PC-3 (cell line): ENCODE measurements around the gene PAX5. TPM values are rescaled to one million over a fixed set of nuclear protein-coding genes. Genes with fewer than 3 reads are reported as not detected.

Source experiments
- ATAC-seq: fragments of 200-7000 bp; cut with Tn5 transposase; 2 replicates; pipeline ENCODE4 v1.9.1; 2020; ENCODE audit warnings: mild to moderate bottlenecking, moderate library complexity
- BruUV-seq: library from RNA; stranded (reverse); fragments of 400-500 nt; replicated peaks from 2 replicates; lab custom pipeline; 2021; lab: Mats Ljungman, UMichigan
- CTCF ChIA-PET: fragments of 300-600 bp; sonication (Branson Sonifier 250); formaldehyde crosslinking; loops from one replicate; lab custom pipeline; 2022; ENCODE audit warnings: antibody characterized with exemption; lab: Charles Lee
- POLR2A ChIA-PET: fragments of 300-600 bp; sonication (Branson Sonifier 250); formaldehyde crosslinking; loops from one replicate; lab custom pipeline; 2022; ENCODE audit warnings: antibody characterized with exemption; ENCODE audit not compliant: unreplicated experiment; lab: Charles Lee
- DNase-seq: peaks from one replicate; pipeline ENCODE4 v3.0.0-alpha.2; 2015
- H2AFZ ChIP-seq: fragments of 300-600 bp; sonication (generic); 2 replicates; pipeline ENCODE4 v1.6.0; 2016; ENCODE audit warnings: antibody characterized with exemption, low read length
- H3F3A ChIP-seq: fragments of 300-600 bp; sonication (generic); one replicate; pipeline ENCODE4 v1.6.0; 2017; ENCODE audit warnings: antibody characterized with exemption, low read length, control low read depth, mild to moderate bottlenecking; ENCODE audit not compliant: unreplicated experiment
- H3K27ac ChIP-seq: fragments of 300-600 bp; sonication (generic); 2 replicates; pipeline ENCODE4 v1.5.1; 2016; ENCODE audit warnings: mild to moderate bottlenecking, low read length
- H3K27me3 ChIP-seq: fragments of 300-600 bp; sonication (generic); 2 replicates; pipeline ENCODE4 v1.6.1; 2016; ENCODE audit warnings: low read length, mixed read lengths
- H3K36me3 ChIP-seq: fragments of 300-600 bp; sonication (generic); 2 replicates; pipeline ENCODE4 v1.6.1; 2016; ENCODE audit warnings: low read depth, mixed run types, low read length, mixed read lengths
- H3K4me1 ChIP-seq: fragments of 300-600 bp; sonication (generic); 2 replicates; pipeline ENCODE4 v1.5.1; 2016; ENCODE audit warnings: low read length; ENCODE audit not compliant: insufficient read depth
- H3K4me2 ChIP-seq: fragments of 300-600 bp; sonication (generic); 2 replicates; pipeline ENCODE4 v1.6.0; 2016; ENCODE audit warnings: low read length
- H3K4me3 ChIP-seq: fragments of 300-600 bp; sonication (generic); 2 replicates; pipeline ENCODE4 v1.5.1; 2016; ENCODE audit warnings: mild to moderate bottlenecking, low read length, mixed read lengths
- H3K79me2 ChIP-seq: fragments of 300-600 bp; sonication (generic); 2 replicates; pipeline ENCODE4 v1.6.1; 2017; ENCODE audit warnings: low read length, mixed read lengths
- H3K9ac ChIP-seq: fragments of 300-600 bp; sonication (generic); 2 replicates; pipeline ENCODE4 v1.6.0; 2016; ENCODE audit warnings: mild to moderate bottlenecking, low read length
- H3K9me2 ChIP-seq: fragments of 300-600 bp; sonication (generic); replicated peaks from 2 replicates; pipeline ENCODE4 v1.6.1; 2016; ENCODE audit warnings: mixed run types, low read length, mixed read lengths
- H3K9me3 ChIP-seq: fragments of 300-600 bp; sonication (generic); 2 replicates; pipeline ENCODE4 v1.6.1; 2016; ENCODE audit warnings: low read length, mixed read lengths
- H4K20me1 ChIP-seq: fragments of 300-600 bp; sonication (generic); 2 replicates; pipeline ENCODE4 v1.6.1; 2016; ENCODE audit warnings: low read length, mixed read lengths
- EZH2 ChIP-seq: fragments of 300-600 bp; sonication (generic); IDR thresholded peaks from one replicate; pipeline ENCODE4 v1.6.1; 2017; ENCODE audit warnings: antibody characterized with exemption, mild to moderate bottlenecking, low read length; ENCODE audit not compliant: unreplicated experiment
- EZH2phosphoT487 ChIP-seq: fragments of 300-600 bp; sonication (generic); IDR thresholded peaks from 2 replicates; pipeline ENCODE4 v1.6.1; 2018; ENCODE audit warnings: mild to moderate bottlenecking, antibody characterized with exemption, low read length, borderline replicate concordance
- intact Hi-C: fragments of 100-400 bp; cut with micrococcal nuclease; formaldehyde crosslinking; loops from 2 replicates; pipeline ENCODE4 v1.9.0; 2023
- total RNA-seq: library from RNA; depleted of rRNA; stranded (reverse); fragments of >200 nt; gene quantifications from 2 replicates; pipeline ENCODE4 v1.2.3, GENCODE V29; 2014
- TF ChIP-seq, protein P1 (sequence below): fragments of 300-600 bp; sonication (generic); conservative IDR thresholded peaks from 2 replicates; pipeline ENCODE4 v1.5.1; 2017; ENCODE audit warnings: antibody characterized with exemption, low read depth, mild to moderate bottlenecking, low read length

PAX5 gene
- total RNA-seq, 1 experiment from 2014 or later = not detected

DNA sequence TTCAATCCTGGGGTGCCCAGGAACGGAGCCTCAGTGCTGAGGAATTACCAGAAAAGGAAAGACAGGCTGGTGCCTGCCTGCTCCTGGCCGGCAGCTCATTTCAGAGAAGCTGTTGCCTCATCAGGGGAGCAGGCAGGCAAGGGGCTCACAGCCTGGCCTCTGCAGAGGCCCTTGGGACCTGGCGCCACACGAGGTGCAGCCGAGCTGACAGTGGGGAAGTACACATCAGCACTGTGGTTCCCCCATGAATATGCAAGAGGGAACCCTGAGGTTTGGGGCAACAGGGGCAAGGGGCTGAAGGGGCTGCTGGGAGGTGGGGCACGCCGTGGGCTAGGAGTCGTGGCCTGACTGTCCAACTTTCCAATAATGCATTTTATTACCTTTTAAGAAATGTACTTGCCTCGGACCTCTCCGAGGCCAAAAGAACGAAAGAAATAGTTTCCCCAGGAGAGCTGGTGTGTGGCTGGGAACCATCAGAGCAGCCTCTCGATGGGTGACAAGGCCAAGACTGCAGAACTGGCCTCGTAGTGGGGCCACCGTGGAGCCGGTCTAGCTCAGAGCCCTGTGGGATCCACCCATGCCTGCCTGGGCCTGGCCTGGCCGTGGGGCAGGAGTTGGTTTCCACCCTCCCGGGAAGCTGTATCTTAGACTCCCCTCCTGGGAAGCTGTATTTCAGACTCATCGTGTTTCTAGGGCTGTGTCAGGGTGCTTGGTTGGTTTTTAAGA, 198.6 kb downstream of the PAX5 start:
- POLR2A ChIA-PET = no interaction called here
- BruUV-seq = no TSS peak

DNA sequence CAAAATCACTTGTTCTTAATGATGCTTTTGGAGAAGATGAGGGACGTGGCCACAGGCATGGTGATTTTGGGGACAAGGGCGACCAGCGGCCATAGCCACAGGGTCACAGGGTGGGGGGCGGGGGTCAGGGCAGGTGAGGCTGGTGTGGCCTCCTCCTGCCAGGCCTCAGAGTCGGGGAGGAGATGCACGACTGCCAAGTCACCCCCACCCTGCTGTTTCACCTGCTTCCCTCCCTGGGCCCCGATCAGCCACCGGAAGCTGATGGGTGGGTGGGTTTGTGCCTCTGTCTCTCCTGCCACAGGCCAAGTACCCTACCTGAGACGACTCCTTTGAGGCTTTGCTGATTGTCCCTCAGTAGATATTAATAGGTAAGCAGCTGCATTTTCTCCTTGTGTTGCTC, 199.3 kb downstream of the PAX5 start:
- no peaks in the 10 kb centered on the region for H3K9me3 ChIP-seq
- no peaks in the 10 kb centered on the region for H3K79me2 ChIP-seq
- H3K4me3 ChIP-seq = no peak overlapping the region
- TF ChIP-seq, protein P1, sequence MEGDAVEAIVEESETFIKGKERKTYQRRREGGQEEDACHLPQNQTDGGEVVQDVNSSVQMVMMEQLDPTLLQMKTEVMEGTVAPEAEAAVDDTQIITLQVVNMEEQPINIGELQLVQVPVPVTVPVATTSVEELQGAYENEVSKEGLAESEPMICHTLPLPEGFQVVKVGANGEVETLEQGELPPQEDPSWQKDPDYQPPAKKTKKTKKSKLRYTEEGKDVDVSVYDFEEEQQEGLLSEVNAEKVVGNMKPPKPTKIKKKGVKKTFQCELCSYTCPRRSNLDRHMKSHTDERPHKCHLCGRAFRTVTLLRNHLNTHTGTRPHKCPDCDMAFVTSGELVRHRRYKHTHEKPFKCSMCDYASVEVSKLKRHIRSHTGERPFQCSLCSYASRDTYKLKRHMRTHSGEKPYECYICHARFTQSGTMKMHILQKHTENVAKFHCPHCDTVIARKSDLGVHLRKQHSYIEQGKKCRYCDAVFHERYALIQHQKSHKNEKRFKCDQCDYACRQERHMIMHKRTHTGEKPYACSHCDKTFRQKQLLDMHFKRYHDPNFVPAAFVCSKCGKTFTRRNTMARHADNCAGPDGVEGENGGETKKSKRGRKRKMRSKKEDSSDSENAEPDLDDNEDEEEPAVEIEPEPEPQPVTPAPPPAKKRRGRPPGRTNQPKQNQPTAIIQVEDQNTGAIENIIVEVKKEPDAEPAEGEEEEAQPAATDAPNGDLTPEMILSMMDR = no peak
- H4K20me1 ChIP-seq = no peaks in the 10 kb centered on the region
- no peak overlapping the region for H2AFZ ChIP-seq
- DNase-seq (no peak), ATAC-seq (no peak)
- CTCF ChIA-PET = no interaction called here
- H3K36me3 ChIP-seq = no peaks in the 10 kb centered on the region
- H3K4me1 ChIP-seq = no peaks in the 10 kb centered on the region
- H3F3A ChIP-seq = no peaks in the 10 kb centered on the region
- POLR2A ChIA-PET = no interaction called here
- no TSS peak for BruUV-seq
- H3K27me3 ChIP-seq = peaks cover 7% of the 10 kb centered on the region; the same call in 1 of the 2 replicates
- H3K27ac ChIP-seq = no peak overlapping the region
- no peak overlapping the region for H3K4me2 ChIP-seq
- no peak overlapping the region for H3K9ac ChIP-seq
- intact Hi-C loops = no loop called here
- no peaks in the 10 kb centered on the region for H3K9me2 ChIP-seq

More for the DNA sequence above, 198.6 kb downstream of the PAX5 start:
- no peaks in the 10 kb centered on the region for H3K9me3 ChIP-seq
- intact Hi-C loops = no loop called here
- H3K79me2 ChIP-seq = no peaks in the 10 kb centered on the region
- H3K27ac ChIP-seq = no peak overlapping the region
- TF ChIP-seq EZH2phosphoT487 (no peak), EZH2 (no peak)
- TF ChIP-seq, protein P1 = no peak
- no peaks in the 10 kb centered on the region for H4K20me1 ChIP-seq
- DNase-seq = no peak
- H3F3A ChIP-seq = no peaks in the 10 kb centered on the region
- H3K4me1 ChIP-seq = no peaks in the 10 kb centered on the region
- no peak overlapping the region for H3K4me2 ChIP-seq
- no peak for ATAC-seq
- no peak overlapping the region for H3K4me3 ChIP-seq
- peaks cover 7% of the 10 kb centered on the region; the same call in 1 of the 2 replicates for H3K27me3 ChIP-seq
- H3K9ac ChIP-seq = no peak overlapping the region
- no peaks in the 10 kb centered on the region for H3K9me2 ChIP-seq
- H2AFZ ChIP-seq = no peak overlapping the region
- CTCF ChIA-PET = no interaction called here
- no peaks in the 10 kb centered on the region for H3K36me3 ChIP-seq

DNA sequence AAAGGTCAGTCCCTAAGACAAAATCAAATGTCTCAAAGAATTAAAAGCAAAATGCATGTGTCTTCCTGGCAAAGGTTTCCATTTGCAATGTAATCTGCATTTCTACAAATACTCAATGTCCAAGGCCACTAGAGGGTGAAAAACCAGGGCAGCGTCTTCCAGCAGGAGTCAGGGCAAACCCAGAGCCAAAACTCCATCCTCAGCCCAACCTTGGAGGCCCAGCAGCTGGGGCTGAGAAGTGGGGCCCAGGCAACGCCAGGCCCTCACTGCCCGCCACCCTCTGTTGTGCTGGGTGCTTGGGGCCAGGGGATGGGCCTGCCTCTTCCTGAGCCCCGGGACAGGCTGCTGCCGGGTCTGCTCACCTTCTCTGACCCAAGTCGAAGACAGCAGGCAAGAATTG, 200.1 kb downstream of the PAX5 start:
- CTCF ChIA-PET = no interaction called here

More for the DNA sequence above, 200.1 kb downstream of the PAX5 start:
- intact Hi-C loops = no loop called here
- no peaks in the 10 kb centered on the region for H3K79me2 ChIP-seq
- H3K27me3 ChIP-seq = no peaks in the 10 kb centered on the region; the same call in 1 of the 2 replicates
- no peak overlapping the region for H3K4me3 ChIP-seq
- no peaks in the 10 kb centered on the region for H3K36me3 ChIP-seq
- no peak overlapping the region for H3K9ac ChIP-seq
- no peak overlapping the region for H2AFZ ChIP-seq
- H3K4me1 ChIP-seq = no peaks in the 10 kb centered on the region
- H4K20me1 ChIP-seq = no peaks in the 10 kb centered on the region
- no peak overlapping the region for H3K27ac ChIP-seq
- ATAC-seq (no peak), DNase-seq (no peak)
- no peaks in the 10 kb centered on the region for H3K9me2 ChIP-seq
- H3K4me2 ChIP-seq = no peak overlapping the region
- TF ChIP-seq EZH2 (no peak), EZH2phosphoT487 (no peak)
- TF ChIP-seq, protein P1 = no peak
- no peaks in the 10 kb centered on the region for H3K9me3 ChIP-seq
- no peaks in the 10 kb centered on the region for H3F3A ChIP-seq
- POLR2A ChIA-PET = no interaction called here
- no TSS peak for BruUV-seq
